Measurements from ENCODE around the gene EGFR.

Gene EGFR

DNA sequence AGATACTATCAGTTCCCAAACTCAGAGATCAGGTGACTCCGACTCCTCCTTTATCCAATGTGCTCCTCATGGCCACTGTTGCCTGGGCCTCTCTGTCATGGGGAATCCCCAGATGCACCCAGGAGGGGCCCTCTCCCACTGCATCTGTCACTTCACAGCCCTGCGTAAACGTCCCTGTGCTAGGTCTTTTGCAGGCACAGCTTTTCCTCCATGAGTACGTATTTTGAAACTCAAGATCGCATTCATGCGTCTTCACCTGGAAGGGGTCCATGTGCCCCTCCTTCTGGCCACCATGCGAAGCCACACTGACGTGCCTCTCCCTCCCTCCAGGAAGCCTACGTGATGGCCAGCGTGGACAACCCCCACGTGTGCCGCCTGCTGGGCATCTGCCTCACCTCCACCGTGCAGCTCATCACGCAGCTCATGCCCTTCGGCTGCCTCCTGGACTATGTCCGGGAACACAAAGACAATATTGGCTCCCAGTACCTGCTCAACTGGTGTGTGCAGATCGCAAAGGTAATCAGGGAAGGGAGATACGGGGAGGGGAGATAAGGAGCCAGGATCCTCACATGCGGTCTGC, 162.2 kb downstream of the EGFR start:
- Histone ChIP-seq H3K4me1 (peaks cover 26% of the 10 kb centered on the region), H3K9me3 (no peaks in the 10 kb centered on the region), H3K36me3 (peaks cover 92% of the 10 kb centered on the region), H3K27me3 (no peaks in the 10 kb centered on the region), H3K4me3 (ENCODE audit: low read depth, low read length) (no peak overlapping the region)
- TF ChIP-seq, protein P1, sequence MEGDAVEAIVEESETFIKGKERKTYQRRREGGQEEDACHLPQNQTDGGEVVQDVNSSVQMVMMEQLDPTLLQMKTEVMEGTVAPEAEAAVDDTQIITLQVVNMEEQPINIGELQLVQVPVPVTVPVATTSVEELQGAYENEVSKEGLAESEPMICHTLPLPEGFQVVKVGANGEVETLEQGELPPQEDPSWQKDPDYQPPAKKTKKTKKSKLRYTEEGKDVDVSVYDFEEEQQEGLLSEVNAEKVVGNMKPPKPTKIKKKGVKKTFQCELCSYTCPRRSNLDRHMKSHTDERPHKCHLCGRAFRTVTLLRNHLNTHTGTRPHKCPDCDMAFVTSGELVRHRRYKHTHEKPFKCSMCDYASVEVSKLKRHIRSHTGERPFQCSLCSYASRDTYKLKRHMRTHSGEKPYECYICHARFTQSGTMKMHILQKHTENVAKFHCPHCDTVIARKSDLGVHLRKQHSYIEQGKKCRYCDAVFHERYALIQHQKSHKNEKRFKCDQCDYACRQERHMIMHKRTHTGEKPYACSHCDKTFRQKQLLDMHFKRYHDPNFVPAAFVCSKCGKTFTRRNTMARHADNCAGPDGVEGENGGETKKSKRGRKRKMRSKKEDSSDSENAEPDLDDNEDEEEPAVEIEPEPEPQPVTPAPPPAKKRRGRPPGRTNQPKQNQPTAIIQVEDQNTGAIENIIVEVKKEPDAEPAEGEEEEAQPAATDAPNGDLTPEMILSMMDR (IDR thresholded peaks at IDR 0.05; ENCODE audit: low read depth, low read length), result no peak
- DNase-seq, result no peak

DNA sequence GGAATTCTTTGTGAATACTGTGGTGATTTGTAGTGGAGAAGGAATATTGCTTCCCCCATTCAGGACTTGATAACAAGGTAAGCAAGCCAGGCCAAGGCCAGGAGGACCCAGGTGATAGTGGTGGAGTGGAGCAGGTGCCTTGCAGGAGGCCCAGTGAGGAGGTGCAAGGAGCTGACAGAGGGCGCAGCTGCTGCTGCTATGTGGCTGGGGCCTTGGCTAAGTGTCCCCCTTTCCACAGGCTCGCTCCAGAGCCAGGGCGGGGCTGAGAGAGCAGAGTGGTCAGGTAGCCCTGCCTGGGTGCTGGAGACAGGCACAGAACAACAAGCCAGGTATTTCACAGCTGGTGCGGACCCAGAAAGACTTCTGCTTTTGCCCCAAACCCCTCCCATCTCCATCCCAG, 162.9 kb downstream of the EGFR start:
- H3K27me3 ChIP-seq, result no peaks in the 10 kb centered on the region
- TF ChIP-seq, protein P1 (IDR thresholded peaks at IDR 0.05; ENCODE audit: low read depth, low read length), result no peak
- H3K36me3 ChIP-seq, result peaks cover 96% of the 10 kb centered on the region

DNA sequence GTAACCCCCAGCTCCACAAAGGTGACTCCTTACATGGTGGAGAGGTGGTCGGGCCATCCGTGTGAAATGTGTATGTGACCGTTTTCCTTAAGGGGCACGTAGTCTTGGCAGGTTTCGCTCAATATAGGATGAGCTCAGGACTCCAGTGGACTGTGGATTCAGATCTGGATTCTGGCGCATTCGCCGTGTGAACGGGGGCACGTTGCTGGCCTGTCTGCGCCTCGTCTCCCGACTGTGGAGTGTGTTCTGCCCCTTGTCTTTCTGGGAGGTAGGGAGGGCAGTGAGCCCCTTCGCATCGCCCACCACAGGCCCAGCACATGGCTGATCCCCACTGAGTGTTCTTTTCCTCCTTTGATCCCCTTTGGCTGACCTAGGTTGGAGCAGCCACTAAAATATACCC, 165.1 kb downstream of the EGFR start:
- TF ChIP-seq, protein P1 (IDR thresholded peaks at IDR 0.05; ENCODE audit: low read depth, low read length), result no peak
- peaks cover 85% of the 10 kb centered on the region for H3K36me3 ChIP-seq

More for the DNA sequence above, 162.9 kb downstream of the EGFR start:
- no peaks in the 10 kb centered on the region for H3K9me3 ChIP-seq
- peaks cover 33% of the 10 kb centered on the region for H3K4me1 ChIP-seq
- DNase-seq, result no peak
- H3K4me3 ChIP-seq (ENCODE audit: low read depth, low read length), result no peak overlapping the region

DNA sequence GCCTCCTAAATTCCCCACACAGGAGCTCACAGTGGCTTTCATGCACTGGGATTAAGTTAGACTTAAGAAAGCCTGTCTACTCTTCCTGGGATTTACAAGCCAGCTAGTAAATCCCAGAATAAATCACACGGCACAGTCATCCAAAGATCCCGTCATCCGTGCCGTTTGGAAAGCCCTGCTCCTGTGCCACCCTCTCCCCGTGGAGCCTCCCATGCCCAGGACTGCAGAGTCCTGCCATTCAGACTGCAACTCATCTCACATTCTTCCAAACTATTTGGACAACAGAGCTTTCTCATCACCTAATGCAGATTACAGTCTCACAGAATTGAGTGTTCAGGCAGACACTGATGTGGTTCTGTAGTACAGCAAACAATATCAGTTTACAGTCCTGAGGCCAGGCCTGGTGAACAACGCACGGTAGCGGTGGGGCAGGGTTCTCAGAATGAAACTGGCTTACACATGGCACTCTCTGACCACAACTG, 166.5 kb downstream of the EGFR start:
- Histone ChIP-seq H3K4me3 (ENCODE audit: low read depth, low read length) (no peak overlapping the region), H3K36me3 (peaks cover 79% of the 10 kb centered on the region), H3K27me3 (no peaks in the 10 kb centered on the region), H3K4me1 (peaks cover 49% of the 10 kb centered on the region), H3K9me3 (no peaks in the 10 kb centered on the region)
- TF ChIP-seq, protein P1 (IDR thresholded peaks at IDR 0.05; ENCODE audit: low read depth, low read length), result no peak
- no peak for DNase-seq

More for the DNA sequence above, 165.1 kb downstream of the EGFR start:
- Histone ChIP-seq H3K4me1 (peaks cover 49% of the 10 kb centered on the region), H3K4me3 (ENCODE audit: low read depth, low read length) (no peak overlapping the region), H3K27me3 (no peaks in the 10 kb centered on the region), H3K9me3 (no peaks in the 10 kb centered on the region)
- DNase-seq, result no peak

DNA sequence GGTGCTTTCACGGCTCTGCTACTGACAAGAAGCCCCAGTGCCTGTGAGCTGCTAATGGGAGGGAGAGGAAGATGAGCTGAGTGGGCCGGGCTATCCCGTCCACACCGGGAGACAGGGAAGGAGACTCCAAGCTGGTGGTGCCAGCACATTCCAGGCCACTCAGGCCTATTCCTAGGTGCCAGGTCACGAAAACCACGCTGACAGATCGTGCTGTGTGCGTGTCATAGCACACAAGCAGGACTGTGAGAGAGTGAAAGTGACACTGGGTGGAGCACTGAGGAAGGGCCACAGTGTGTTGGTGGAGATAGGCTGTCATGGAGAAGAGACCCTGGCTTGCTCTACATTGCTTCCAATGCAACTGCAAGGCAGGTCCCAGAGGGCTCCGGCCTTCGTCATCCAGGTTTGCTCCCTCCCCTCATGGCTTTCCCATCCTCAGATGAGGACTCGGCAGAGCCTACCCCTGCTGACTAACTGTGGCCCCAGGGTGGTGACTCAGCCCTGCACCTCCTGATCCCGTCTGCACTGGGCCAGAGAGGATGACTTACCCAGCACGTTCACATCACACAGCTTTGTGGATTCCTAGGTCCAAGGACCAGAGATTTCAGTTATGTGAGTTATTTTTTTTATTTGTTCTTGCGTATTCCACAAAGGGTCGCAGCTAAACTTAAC, 167.3 kb downstream of the EGFR start:
- H3K4me3 ChIP-seq (ENCODE audit: low read depth, low read length), result no peak overlapping the region
- H3K27me3 ChIP-seq, result no peaks in the 10 kb centered on the region
- DNase-seq, result peak; percentile 76
- H3K9me3 ChIP-seq, result no peaks in the 10 kb centered on the region
- peaks cover 56% of the 10 kb centered on the region for H3K4me1 ChIP-seq
- H3K36me3 ChIP-seq, result peaks cover 74% of the 10 kb centered on the region
- TF ChIP-seq, protein P1 (IDR thresholded peaks at IDR 0.05; ENCODE audit: low read depth, low read length), result no peak
